SH-SY5Y (cell line): Measurements from ENCODE around the gene LYPD3.

Experiments
- GATA2 ChIP-seq: IDR thresholded peaks from 2 replicates; pipeline ENCODE4 v1.6.1; 2011; ENCODE audit warnings: mild to moderate bottlenecking, low read depth, low read length
- GATA3 ChIP-seq: IDR thresholded peaks from 2 replicates; pipeline ENCODE4 v1.6.1; 2011; ENCODE audit warnings: low read depth, mild to moderate bottlenecking, low read length, moderate library complexity

- TF ChIP-seq GATA2 (no peak), GATA3 (no peak)
These were observed 25.7 kb downstream of the LYPD3 start for GRCh38 chr19:43439709-43440063.
